Testis (tissue), 2 donors: ENCODE data around the gene SGIP1.

Experiments
- POLR2A ChIP-seq: fragments of 450-650 bp; IDR thresholded peaks from one replicate; pipeline ENCODE4 v1.6.1; 2017; ENCODE audit warnings: antibody characterized with exemption, mild to moderate bottlenecking, moderate library complexity
- TF ChIP-seq, protein P1 (sequence below), 3 experiments: fragments of 450-650 bp in 2 of 3; fragments of 200-600 bp in 1 of 3; sonication (generic) in 1 of 3; IDR thresholded peaks; one replicate each; pipeline ENCODE4 v1.5.1; 2016 to 2019; ENCODE audit warnings: antibody characterized with exemption in 3 of 3, mild to moderate bottlenecking in 2 of 3, moderate library complexity in 1 of 3

DNA sequence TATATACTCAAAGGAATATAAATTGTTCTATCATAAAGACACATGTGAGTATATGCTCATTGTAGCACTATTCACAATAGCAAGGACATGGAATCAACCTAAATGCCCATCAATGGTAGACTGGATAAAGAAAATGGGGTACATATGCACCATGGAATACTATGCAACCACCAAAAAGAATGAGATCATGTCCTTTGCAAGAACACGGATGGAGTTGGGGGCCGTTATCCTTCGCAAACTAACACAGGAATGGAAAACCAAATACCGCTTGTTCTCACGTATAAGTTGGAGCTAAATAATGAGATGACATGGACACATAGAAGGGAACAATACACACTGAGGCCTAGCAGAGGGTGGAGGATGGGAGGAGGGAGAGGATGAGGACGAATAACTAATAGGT is 16.0 kb upstream of the SGIP1 start:
- TF ChIP-seq POLR2A = no peak
- TF ChIP-seq, protein P1, sequence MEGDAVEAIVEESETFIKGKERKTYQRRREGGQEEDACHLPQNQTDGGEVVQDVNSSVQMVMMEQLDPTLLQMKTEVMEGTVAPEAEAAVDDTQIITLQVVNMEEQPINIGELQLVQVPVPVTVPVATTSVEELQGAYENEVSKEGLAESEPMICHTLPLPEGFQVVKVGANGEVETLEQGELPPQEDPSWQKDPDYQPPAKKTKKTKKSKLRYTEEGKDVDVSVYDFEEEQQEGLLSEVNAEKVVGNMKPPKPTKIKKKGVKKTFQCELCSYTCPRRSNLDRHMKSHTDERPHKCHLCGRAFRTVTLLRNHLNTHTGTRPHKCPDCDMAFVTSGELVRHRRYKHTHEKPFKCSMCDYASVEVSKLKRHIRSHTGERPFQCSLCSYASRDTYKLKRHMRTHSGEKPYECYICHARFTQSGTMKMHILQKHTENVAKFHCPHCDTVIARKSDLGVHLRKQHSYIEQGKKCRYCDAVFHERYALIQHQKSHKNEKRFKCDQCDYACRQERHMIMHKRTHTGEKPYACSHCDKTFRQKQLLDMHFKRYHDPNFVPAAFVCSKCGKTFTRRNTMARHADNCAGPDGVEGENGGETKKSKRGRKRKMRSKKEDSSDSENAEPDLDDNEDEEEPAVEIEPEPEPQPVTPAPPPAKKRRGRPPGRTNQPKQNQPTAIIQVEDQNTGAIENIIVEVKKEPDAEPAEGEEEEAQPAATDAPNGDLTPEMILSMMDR (IDR thresholded peaks at IDR 0.05) = no peak
